ENCODE data around the gene CSF2. TPM values are rescaled to one million over a fixed set of nuclear protein-coding genes. Genes with fewer than 3 reads are reported as not detected.

Gene CSF2
- total and polyA plus RNA-seq, 2 of the 4 experiments (the other 2 are of a cell fraction) = 0.31 TPM; not detected in 1

DNA sequence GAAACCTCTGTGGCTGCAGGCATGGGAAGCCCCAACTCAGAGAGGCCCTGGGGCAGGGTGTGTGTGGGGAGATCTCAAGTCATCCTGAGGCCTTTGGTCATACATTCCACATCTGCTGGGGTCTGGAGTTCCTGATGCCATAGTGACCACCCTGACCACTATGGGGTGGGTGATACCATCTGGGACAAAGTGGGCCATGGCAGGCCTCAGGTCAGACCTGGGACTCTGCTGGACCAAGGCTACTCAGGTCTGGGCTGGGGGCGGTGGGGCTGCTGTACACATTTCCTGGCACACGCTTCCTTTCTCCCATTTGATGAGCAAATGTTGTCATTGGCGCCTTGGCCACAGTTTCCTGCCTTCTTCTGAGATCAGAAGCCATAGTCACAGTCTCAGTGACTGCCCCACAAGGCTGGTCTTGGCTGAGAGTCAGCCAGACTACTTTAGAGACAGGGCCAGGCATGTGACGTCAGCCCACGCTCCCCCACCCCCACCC lies 47.0 kb upstream of the CSF2 start:
- Histone ChIP-seq H2AFZ (replicated peaks; ENCODE audit: low read length, poor library complexity) (no peak overlapping the region), H3K27me3 (ENCODE audit: control insufficient read depth, insufficient read depth, low read length) (peaks cover 11% of the 10 kb centered on the region), H2AK9ac (replicated peaks; ENCODE audit: low read depth, low read length, poor library complexity) (no peak overlapping the region), H3K27ac (ENCODE audit: insufficient read depth, low read length) (no peak overlapping the region), H3K4ac (ENCODE audit: low read depth, low read length) (no peak overlapping the region), H3K79me1 (ENCODE audit: low read depth in 1 of 2, low read length in 2 of 2) (no peaks in the 10 kb centered on the region), H2BK15ac (ENCODE audit: low read depth, low read length) (no peak overlapping the region), H3K4me2 (ENCODE audit: low read depth, low read length) (no peak overlapping the region), H2AK5ac (ENCODE audit: low read depth, low read length) (no peak overlapping the region), H2BK120ac (ENCODE audit: low read depth, low read length) (no peak overlapping the region), H3K23ac (ENCODE audit: low read depth, low read length) (no peak overlapping the region), H4K20me1 (ENCODE audit: insufficient read depth, low read length) (no peaks in the 10 kb centered on the region), H4K8ac (ENCODE audit: low read depth in 2 of 2, low read length in 2 of 2) (no peak overlapping the region), H2BK20ac (ENCODE audit: low read depth, low read length) (no peak overlapping the region), H3K4me1 (ENCODE audit: control insufficient read depth, insufficient read depth, low read length) (no peaks in the 10 kb centered on the region), H3K14ac (replicated peaks; ENCODE audit: low read depth, low read length) (no peak overlapping the region), H3K9ac (ENCODE audit: low read depth, low read length) (no peak overlapping the region), H3K56ac (ENCODE audit: extremely low read depth, insufficient read depth, low read length) (no peak overlapping the region), H3K4me3 (ENCODE audit: insufficient read depth, low read depth, low read length) (no peak overlapping the region), H3K9me1 (ENCODE audit: insufficient read depth, low read length) (no peaks in the 10 kb centered on the region), H3K9me3 (ENCODE audit: control insufficient read depth, insufficient read depth, low read length) (no peaks in the 10 kb centered on the region), H4K5ac (ENCODE audit: low read depth, low read length) (no peak overlapping the region), H2BK5ac (ENCODE audit: low read depth, low read length, poor library complexity, severe bottlenecking) (no peak overlapping the region), H3K36me3 (ENCODE audit: control insufficient read depth, insufficient read depth, low read length) (no peaks in the 10 kb centered on the region), H4K91ac (ENCODE audit: insufficient read depth, low read depth, low read length) (no peak overlapping the region), H3K18ac (ENCODE audit: low read depth, low read length) (no peak overlapping the region)
- TF ChIP-seq USF2 (IDR thresholded peaks at IDR 0.05; ENCODE audit: low read depth, low read length) (no peak), MAFK (IDR thresholded peaks at IDR 0.05; ENCODE audit: low read depth, low read length) (no peak), CTCF (conservative IDR thresholded peaks at IDR 0.05; ENCODE audit: low read depth, low read length) (no peak), RAD21 (IDR thresholded peaks at IDR 0.05; ENCODE audit: low read length) (no peak), RCOR1 (IDR thresholded peaks at IDR 0.05; ENCODE audit: insufficient replicate concordance, low read length) (no peak), SMC3 (IDR thresholded peaks at IDR 0.05; ENCODE audit: low read depth, low read length) (no peak), FOS (IDR thresholded peaks at IDR 0.05; ENCODE audit: low read depth, low read length) (no peak), NFE2L2 (IDR thresholded peaks at IDR 0.05; ENCODE audit: low read depth, low read length) (no peak), MXI1 (IDR thresholded peaks at IDR 0.05; ENCODE audit: borderline replicate concordance, low read depth, low read length) (no peak), CEBPB (IDR thresholded peaks at IDR 0.05; ENCODE audit: low read depth, low read length) (no peak), POLR2A (IDR thresholded peaks at IDR 0.05; ENCODE audit: low read depth, low read length) (no peak), CHD1 (IDR thresholded peaks at IDR 0.05; ENCODE audit: low read depth, low read length) (no peak)
- TF ChIP-seq, protein P1, sequence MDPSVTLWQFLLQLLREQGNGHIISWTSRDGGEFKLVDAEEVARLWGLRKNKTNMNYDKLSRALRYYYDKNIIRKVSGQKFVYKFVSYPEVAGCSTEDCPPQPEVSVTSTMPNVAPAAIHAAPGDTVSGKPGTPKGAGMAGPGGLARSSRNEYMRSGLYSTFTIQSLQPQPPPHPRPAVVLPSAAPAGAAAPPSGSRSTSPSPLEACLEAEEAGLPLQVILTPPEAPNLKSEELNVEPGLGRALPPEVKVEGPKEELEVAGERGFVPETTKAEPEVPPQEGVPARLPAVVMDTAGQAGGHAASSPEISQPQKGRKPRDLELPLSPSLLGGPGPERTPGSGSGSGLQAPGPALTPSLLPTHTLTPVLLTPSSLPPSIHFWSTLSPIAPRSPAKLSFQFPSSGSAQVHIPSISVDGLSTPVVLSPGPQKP (IDR thresholded peaks at IDR 0.05; ENCODE audit: borderline replicate concordance, low read depth, low read length) = no peak
- ATAC-seq (ENCODE audit: low read depth) (no peak), DNase-seq (no peak)
- intact Hi-C loops (cut with micrococcal nuclease) (no loop called here), dilution Hi-C loops (cut with HindIII; ENCODE audit: low sequenced_read_pairs, unreplicated experiment) (no loop called here), in situ Hi-C loops (cut with MboI; ENCODE audit: low sequenced_read_pairs) (no loop called here)
- POLR2A ChIA-PET (ENCODE audit: unreplicated experiment) = no interaction called here
- no TSS peak for BruUV-seq (replicated peaks)
- WGBS, 2 experiments (ENCODE audit: extremely low coverage in 2 of 2, insufficient read length in 1 of 2) = no CpG with 5 or more reads among the region's 5 CpGs
- CTCF ChIA-PET = no interaction called here
